ENCODE results near the gene CHST12. TPM values are rescaled to one million over a fixed set of nuclear protein-coding genes. Genes with fewer than 3 reads are reported as not detected.

The CHST12 gene
- total RNA-seq, 1 experiment from 2014 or later, result 12.9 TPM

GRCh38 chr7:2459674-2460073 is 56.3 kb downstream of the CHST12 start:
- H3K9me2 ChIP-seq (replicated peaks; ENCODE audit: low read length), result no peaks in the 10 kb centered on the region
- no peaks in the 10 kb centered on the region for H3F3A ChIP-seq (ENCODE audit: low read length, unreplicated experiment)
- H3K4me3 ChIP-seq (ENCODE audit: low read length), result no peak overlapping the region
- ATAC-seq (no peak), DNase-seq (no peak)
- no peaks in the 10 kb centered on the region for H4K20me1 ChIP-seq (ENCODE audit: low read length)
- H3K36me3 ChIP-seq (ENCODE audit: low read depth, low read length), result no peaks in the 10 kb centered on the region
- intact Hi-C loops (cut with micrococcal nuclease), result no loop called here
- no peak for TF ChIP-seq EZH2phosphoT487 (IDR thresholded peaks at IDR 0.05; ENCODE audit: borderline replicate concordance, low read length)
- TF ChIP-seq CTCF (conservative IDR thresholded peaks at IDR 0.05; ENCODE audit: low read depth, low read length), result no peak
- TF ChIP-seq EZH2 (IDR thresholded peaks at IDR 0.05; ENCODE audit: low read length, unreplicated experiment), result no peak
- CTCF ChIA-PET, result interaction anchor here (0.6 kb wide), 1 partner anchor 136 kb away, joined by 5 read pairs; no protein-coding TSS in a partner anchor
- no peak overlapping the region for H3K27ac ChIP-seq (ENCODE audit: low read length)
- no peaks in the 10 kb centered on the region for H3K9me3 ChIP-seq (ENCODE audit: low read length)
- no peaks in the 10 kb centered on the region for H3K4me1 ChIP-seq (ENCODE audit: insufficient read depth, low read length)
- H3K9ac ChIP-seq (ENCODE audit: low read length), result no peak overlapping the region
- H2AFZ ChIP-seq (ENCODE audit: low read length), result no peak overlapping the region
- no TSS peak for BruUV-seq (replicated peaks)
- no peaks in the 10 kb centered on the region for H3K79me2 ChIP-seq (ENCODE audit: low read length)
- no peak overlapping the region for H3K4me2 ChIP-seq (ENCODE audit: low read length)
- POLR2A ChIA-PET (ENCODE audit: unreplicated experiment), result no interaction called here
- no peaks in the 10 kb centered on the region for H3K27me3 ChIP-seq (ENCODE audit: low read length)

GRCh38 chr7:2460188-2460587 is 56.8 kb downstream of the CHST12 start:
- no peaks in the 10 kb centered on the region for H3F3A ChIP-seq (ENCODE audit: low read length, unreplicated experiment)
- no peak overlapping the region for H3K4me2 ChIP-seq (ENCODE audit: low read length)
- no peak overlapping the region for H3K9ac ChIP-seq (ENCODE audit: low read length)
- CTCF ChIA-PET, result no interaction called here
- H2AFZ ChIP-seq (ENCODE audit: low read length), result no peak overlapping the region
- no peaks in the 10 kb centered on the region for H3K36me3 ChIP-seq (ENCODE audit: low read depth, low read length)
- H3K4me3 ChIP-seq (ENCODE audit: low read length), result no peak overlapping the region
- no peaks in the 10 kb centered on the region for H3K9me3 ChIP-seq (ENCODE audit: low read length)
- POLR2A ChIA-PET (ENCODE audit: unreplicated experiment), result no interaction called here
- H4K20me1 ChIP-seq (ENCODE audit: low read length), result no peaks in the 10 kb centered on the region
- no peaks in the 10 kb centered on the region for H3K4me1 ChIP-seq (ENCODE audit: insufficient read depth, low read length)
- no peaks in the 10 kb centered on the region for H3K27me3 ChIP-seq (ENCODE audit: low read length)
- intact Hi-C loops (cut with micrococcal nuclease), result no loop called here
- H3K9me2 ChIP-seq (replicated peaks; ENCODE audit: low read length), result no peaks in the 10 kb centered on the region
- TF ChIP-seq EZH2phosphoT487 (IDR thresholded peaks at IDR 0.05; ENCODE audit: borderline replicate concordance, low read length), result no peak
- no TSS peak for BruUV-seq (replicated peaks)
- ATAC-seq, result no peak
- no peaks in the 10 kb centered on the region for H3K79me2 ChIP-seq (ENCODE audit: low read length)
- no peak overlapping the region for H3K27ac ChIP-seq (ENCODE audit: low read length)
- DNase-seq, result no peak

- POLR2A ChIA-PET (ENCODE audit: unreplicated experiment), result no interaction called here
- H3K79me2 ChIP-seq (ENCODE audit: low read length), result no peaks in the 10 kb centered on the region
- CTCF ChIA-PET, result no interaction called here
- H2AFZ ChIP-seq (ENCODE audit: low read length), result no peak overlapping the region
- H3K9ac ChIP-seq (ENCODE audit: low read length), result no peak overlapping the region
- no TSS peak for BruUV-seq (replicated peaks)
- no peaks in the 10 kb centered on the region for H3F3A ChIP-seq (ENCODE audit: low read length, unreplicated experiment)
- ATAC-seq, result no peak
- no peaks in the 10 kb centered on the region for H4K20me1 ChIP-seq (ENCODE audit: low read length)
- no peak overlapping the region for H3K4me2 ChIP-seq (ENCODE audit: low read length)
- DNase-seq, result no peak
- intact Hi-C loops (cut with micrococcal nuclease), result no loop called here
- no peaks in the 10 kb centered on the region for H3K4me1 ChIP-seq (ENCODE audit: insufficient read depth, low read length)
- no peaks in the 10 kb centered on the region for H3K9me3 ChIP-seq (ENCODE audit: low read length)
- H3K27ac ChIP-seq (ENCODE audit: low read length), result no peak overlapping the region
- H3K27me3 ChIP-seq (ENCODE audit: low read length), result no peaks in the 10 kb centered on the region
- no peak for TF ChIP-seq EZH2phosphoT487 (IDR thresholded peaks at IDR 0.05; ENCODE audit: borderline replicate concordance, low read length)
- no peak for TF ChIP-seq EZH2 (IDR thresholded peaks at IDR 0.05; ENCODE audit: low read length, unreplicated experiment)
- no peak for TF ChIP-seq CTCF (conservative IDR thresholded peaks at IDR 0.05; ENCODE audit: low read depth, low read length)
- no peaks in the 10 kb centered on the region for H3K9me2 ChIP-seq (replicated peaks; ENCODE audit: low read length)
- H3K4me3 ChIP-seq (ENCODE audit: low read length), result no peak overlapping the region
- H3K36me3 ChIP-seq (ENCODE audit: low read depth, low read length), result no peaks in the 10 kb centered on the region
These were observed 57.2 kb downstream of the CHST12 start for GRCh38 chr7:2460641-2461040.
